Natural killer cell (primary cell): ENCODE results near the gene RAB11FIP3. TPM values are rescaled to one million over a fixed set of nuclear protein-coding genes. Genes with fewer than 3 reads are reported as not detected.

Experiments used
- ATAC-seq, 3 donors: fragments of 150-1000 bp in 2 of 3; fragments of 200-7000 bp in 1 of 3; cut with Tn5 transposase; 1 replicate in 1 of 3; 2 replicates in 2 of 3; pipeline ENCODE4 v1.10.0; 2021; ENCODE audit warnings: mild to moderate bottlenecking in 2 of 3, moderate library complexity in 2 of 3
- DNase-seq, 2 donors: peaks; one replicate each; pipeline versions ENCODE4 v3.0.0 to v3.0.0-alpha.2; 2013 to 2021; ENCODE audit warnings: mixed read lengths in 1 of 2
- H3K27ac ChIP-seq: one replicate; pipeline ENCODE4 v1.5.1; 2013; ENCODE audit warnings: mild to moderate bottlenecking, low read length
- H3K27me3 ChIP-seq: one replicate; pipeline ENCODE4 v1.6.1; 2013; ENCODE audit warnings: low read length; ENCODE audit not compliant: control insufficient read depth, insufficient read depth
- H3K36me3 ChIP-seq: one replicate; pipeline ENCODE4 v1.6.1; 2013; ENCODE audit warnings: low read length; ENCODE audit not compliant: control insufficient read depth, insufficient read depth
- H3K4me1 ChIP-seq: one replicate; pipeline ENCODE4 v1.6.1; 2013; ENCODE audit warnings: low read length; ENCODE audit not compliant: control insufficient read depth, insufficient read depth
- H3K4me3 ChIP-seq: one replicate; pipeline ENCODE4 v1.5.1; 2013; ENCODE audit warnings: low read length
- H3K9me3 ChIP-seq: one replicate; pipeline ENCODE4 v1.6.1; 2013; ENCODE audit warnings: low read length; ENCODE audit not compliant: control insufficient read depth, insufficient read depth
- H3K27ac Mint-ChIP-seq, 2 donors: one replicate each; pipeline ENCODE4 v1.8.0; 2022; ENCODE audit warnings: mild to moderate bottlenecking in 2 of 2, mixed read lengths in 2 of 2, moderate library complexity in 1 of 2
- H3K27me3 Mint-ChIP-seq, 2 donors: one replicate each; pipeline ENCODE4 v1.8.0; 2022; ENCODE audit warnings: low read depth in 2 of 2, mixed read lengths in 2 of 2
- H3K36me3 Mint-ChIP-seq: one replicate; pipeline ENCODE4 v1.8.0; 2022; ENCODE audit warnings: mixed read lengths
- H3K4me1 Mint-ChIP-seq, 2 donors: one replicate each; pipeline ENCODE4 v1.8.0; 2022; ENCODE audit warnings: mixed read lengths in 2 of 2
- H3K4me3 Mint-ChIP-seq: one replicate; pipeline ENCODE4 v1.8.0; 2022; ENCODE audit warnings: mild to moderate bottlenecking, moderate library complexity, mixed read lengths
- H3K9me3 Mint-ChIP-seq, 2 donors: one replicate each; pipeline ENCODE4 v1.8.0; 2022; ENCODE audit warnings: mixed read lengths in 2 of 2
- CTCF ChIP-seq: fragments of 200-600 bp; IDR thresholded peaks from one replicate; pipeline ENCODE4 v1.8.0; 2022; ENCODE audit warnings: antibody characterized with exemption
- WGBS: methylation state at CpG from one replicate; pipeline ENCODE4 v1.1.7; 2013; ENCODE audit warnings: missing lambda C conversion rate; ENCODE audit not compliant: insufficient coverage; 5-methylcytosine and 5-hydroxymethylcytosine counted together
- intact Hi-C: fragments of 100-400 bp; cut with micrococcal nuclease; formaldehyde crosslinking; loops from one replicate; pipeline ENCODE4 v1.14.2; 2022
- total RNA-seq, 4 donors: library from RNA; stranded (reverse); fragments of 120-200 nt in 1 of 4; gene quantifications; one replicate each; pipeline versions ENCODE4 v1.2.3 to v1.2.4, GENCODE V29; 2013 to 2022

RAB11FIP3 gene
- total RNA-seq, 3 donors from 2014 or later (not counting 1 experiment from before 2014, with no cell fraction given): 51.0 to 61.2 (median 55.3) TPM

- Mint-ChIP-seq H3K4me1 (peaks cover 0 to 11% of the 10 kb centered on the region in 2 donors), H3K36me3 (no peaks in the 10 kb centered on the region), H3K27me3 (no peaks in the 10 kb centered on the region), H3K9me3 (no peaks in the 10 kb centered on the region), H3K4me3 (no peak overlapping the region), H3K27ac (no peak overlapping the region)
- no peak for TF ChIP-seq CTCF
- intact Hi-C loops: no loop called here
- H3K9me3 ChIP-seq: no peaks in the 10 kb centered on the region
- H3K36me3 ChIP-seq: peaks cover 3% of the 10 kb centered on the region
- WGBS: 90% methylated on average over 30 of the region's 32 CpGs
- no peaks in the 10 kb centered on the region for H3K27me3 ChIP-seq
- DNase-seq (no peak), ATAC-seq (no peak)
- no peak overlapping the region for H3K27ac ChIP-seq
- no peaks in the 10 kb centered on the region for H3K4me1 ChIP-seq
- H3K4me3 ChIP-seq: no peak overlapping the region
These were observed 47.9 kb downstream of the RAB11FIP3 start for GRCh38 chr16:473046-474043.

- peaks cover 0 to 9% of the 10 kb centered on the region in 2 donors for H3K4me1 Mint-ChIP-seq
- no peaks in the 10 kb centered on the region for H3K9me3 Mint-ChIP-seq
- H3K27me3 Mint-ChIP-seq: no peaks in the 10 kb centered on the region
- H3K9me3 ChIP-seq: no peaks in the 10 kb centered on the region
- intact Hi-C loops: no loop called here
- ATAC-seq (no peak), DNase-seq (no peak)
- no peaks in the 10 kb centered on the region for H3K27me3 ChIP-seq
- no peak for TF ChIP-seq CTCF
- no peak overlapping the region for H3K27ac ChIP-seq
- no peaks in the 10 kb centered on the region for H3K4me1 ChIP-seq
- H3K27ac Mint-ChIP-seq: no peak overlapping the region
- H3K4me3 ChIP-seq: no peak overlapping the region
- H3K4me3 Mint-ChIP-seq: no peak overlapping the region
- WGBS: 88% methylated on average over 10 of the region's 19 CpGs
- H3K36me3 ChIP-seq: peaks cover 3% of the 10 kb centered on the region
- no peaks in the 10 kb centered on the region for H3K36me3 Mint-ChIP-seq
These were observed 49.1 kb downstream of the RAB11FIP3 start for GRCh38 chr16:474420-475122.

- H3K27ac ChIP-seq: no peak overlapping the region
- H3K36me3 ChIP-seq: peaks cover 3% of the 10 kb centered on the region
- no peak for ATAC-seq
- no peaks in the 10 kb centered on the region for H3K27me3 ChIP-seq
- no peak for DNase-seq
- Mint-ChIP-seq H3K9me3 (no peaks in the 10 kb centered on the region), H3K27me3 (no peaks in the 10 kb centered on the region), H3K4me1 (peaks cover 0 to 7% of the 10 kb centered on the region in 2 donors), H3K36me3 (no peaks in the 10 kb centered on the region), H3K27ac (no peak overlapping the region), H3K4me3 (no peak overlapping the region)
- intact Hi-C loops: no loop called here
- no peak overlapping the region for H3K4me3 ChIP-seq
- H3K4me1 ChIP-seq: no peaks in the 10 kb centered on the region
- 98% methylated on average over 6 of the region's 6 CpGs for WGBS
- TF ChIP-seq CTCF: no peak
- H3K9me3 ChIP-seq: no peaks in the 10 kb centered on the region
These were observed 50.6 kb downstream of the RAB11FIP3 start for GRCh38 chr16:476039-476438.
